Erythroblast (primary cell): ENCODE data around the gene RMI2.

Source experiments
- DNase-seq, 2 experiments: peaks; one replicate each; lab custom pipeline; 2025; lab: John Stamatoyannopoulos, UW
- GATA1 ChIP-seq: IDR thresholded peaks from 2 replicates; pipeline ENCODE4 v1.6.1; 2011; ENCODE audit warnings: low read depth, mild to moderate bottlenecking, control low read depth, low read length, moderate library complexity
- POLR2A ChIP-seq: IDR thresholded peaks from 2 replicates; pipeline ENCODE4 v1.6.1; 2011; ENCODE audit warnings: mild to moderate bottlenecking, low read length

The RMI2 gene

GRCh38 chr16:11383481-11384183 lies 38.4 kb downstream of the RMI2 start:
- no peak for TF ChIP-seq GATA1
- no peak for TF ChIP-seq POLR2A
- DNase-seq: no peak

DNA sequence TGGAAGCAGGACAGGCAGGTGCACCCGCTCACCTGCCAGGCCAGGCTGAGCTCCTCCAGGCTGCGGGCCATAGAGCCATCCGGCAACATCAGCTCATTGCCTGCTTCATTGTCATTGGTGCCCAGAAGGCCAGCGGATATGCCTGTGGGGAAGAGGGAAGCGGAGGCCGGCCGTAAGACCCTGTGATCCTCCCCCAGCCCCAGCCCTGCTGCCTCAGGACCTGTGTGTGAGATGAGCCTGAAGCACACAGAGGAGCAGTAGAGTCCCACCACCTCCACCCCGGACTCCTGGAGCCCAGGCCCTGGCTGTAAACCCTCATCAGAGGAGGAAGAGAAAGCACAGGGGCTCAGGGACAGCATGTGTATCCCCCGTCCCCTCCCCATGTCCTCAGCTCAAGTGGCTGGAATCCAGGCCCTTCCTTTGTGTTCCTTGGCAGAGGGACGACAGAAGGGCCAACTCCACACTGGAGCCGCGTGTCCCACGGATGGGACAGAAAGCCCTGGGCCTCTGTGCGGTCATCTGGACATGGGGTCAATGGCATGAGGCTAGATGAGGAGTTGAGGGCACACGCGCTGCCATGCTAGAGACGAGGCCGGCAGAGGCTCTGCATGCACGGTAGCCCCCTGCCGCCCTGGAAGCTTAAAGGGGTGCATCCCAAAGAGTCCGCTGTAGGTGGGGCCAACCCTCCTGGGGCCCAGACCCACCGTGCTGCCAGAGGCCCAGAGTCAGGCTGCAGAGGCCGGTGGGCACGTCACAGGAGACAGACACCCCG lies 39.1 kb downstream of the RMI2 start:
- DNase-seq: no peak
- TF ChIP-seq POLR2A (no peak), GATA1 (no peak)

- no peak for DNase-seq
- TF ChIP-seq GATA1 (no peak), POLR2A (no peak)
Measured at GRCh38 chr16:11384956-11385586, 39.8 kb downstream of the RMI2 start.

GRCh38 chr16:11386054-11386680 lies 40.9 kb downstream of the RMI2 start:
- TF ChIP-seq GATA1 (no peak), POLR2A (no peak)

DNA sequence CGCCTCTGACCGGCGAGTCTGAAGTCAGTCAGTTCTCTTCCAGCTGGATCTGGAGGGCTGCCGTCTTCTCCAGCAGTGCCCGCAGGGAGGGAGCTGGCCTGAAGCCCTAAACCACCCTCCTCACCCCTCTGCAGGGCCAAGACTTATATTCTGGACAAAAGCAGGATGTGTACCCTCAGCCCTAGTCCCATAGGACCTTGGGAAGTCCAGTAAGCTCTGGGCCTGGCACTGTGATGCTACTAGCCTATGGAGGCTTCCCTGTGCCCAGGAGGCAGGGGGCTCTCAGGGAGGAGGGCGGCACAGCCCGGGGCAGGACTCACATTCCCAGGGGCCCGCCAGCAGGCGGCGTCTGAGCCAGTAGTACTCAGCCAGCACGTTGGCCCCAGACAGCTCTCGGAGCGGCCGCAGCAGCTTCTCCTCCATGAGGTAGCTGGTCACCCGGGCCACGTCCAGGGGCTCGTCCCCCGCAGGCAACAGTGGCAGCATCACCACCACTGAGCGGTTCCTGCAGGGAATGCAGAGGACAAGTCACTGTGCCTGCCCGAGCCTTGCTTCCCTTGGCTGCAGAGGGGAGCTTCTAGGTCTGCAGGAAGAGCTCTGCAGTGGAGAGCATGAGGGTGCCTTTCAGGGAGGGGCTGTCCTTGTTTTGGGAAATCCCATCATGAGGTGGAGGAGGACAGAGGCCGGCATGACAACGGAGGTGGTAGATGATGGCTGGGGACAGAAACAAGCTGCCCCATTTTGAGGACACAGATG lies 41.7 kb downstream of the RMI2 start:
- TF ChIP-seq GATA1 (no peak), POLR2A (no peak)
- peak; percentile 32 to 40 for DNase-seq

More at GRCh38 chr16:11386054-11386680, 40.9 kb downstream of the RMI2 start:
- no peak for DNase-seq

GRCh38 chr16:11389083-11389482 lies 43.8 kb downstream of the RMI2 start:
- no peak for DNase-seq
- TF ChIP-seq GATA1 (no peak), POLR2A (no peak)

DNA sequence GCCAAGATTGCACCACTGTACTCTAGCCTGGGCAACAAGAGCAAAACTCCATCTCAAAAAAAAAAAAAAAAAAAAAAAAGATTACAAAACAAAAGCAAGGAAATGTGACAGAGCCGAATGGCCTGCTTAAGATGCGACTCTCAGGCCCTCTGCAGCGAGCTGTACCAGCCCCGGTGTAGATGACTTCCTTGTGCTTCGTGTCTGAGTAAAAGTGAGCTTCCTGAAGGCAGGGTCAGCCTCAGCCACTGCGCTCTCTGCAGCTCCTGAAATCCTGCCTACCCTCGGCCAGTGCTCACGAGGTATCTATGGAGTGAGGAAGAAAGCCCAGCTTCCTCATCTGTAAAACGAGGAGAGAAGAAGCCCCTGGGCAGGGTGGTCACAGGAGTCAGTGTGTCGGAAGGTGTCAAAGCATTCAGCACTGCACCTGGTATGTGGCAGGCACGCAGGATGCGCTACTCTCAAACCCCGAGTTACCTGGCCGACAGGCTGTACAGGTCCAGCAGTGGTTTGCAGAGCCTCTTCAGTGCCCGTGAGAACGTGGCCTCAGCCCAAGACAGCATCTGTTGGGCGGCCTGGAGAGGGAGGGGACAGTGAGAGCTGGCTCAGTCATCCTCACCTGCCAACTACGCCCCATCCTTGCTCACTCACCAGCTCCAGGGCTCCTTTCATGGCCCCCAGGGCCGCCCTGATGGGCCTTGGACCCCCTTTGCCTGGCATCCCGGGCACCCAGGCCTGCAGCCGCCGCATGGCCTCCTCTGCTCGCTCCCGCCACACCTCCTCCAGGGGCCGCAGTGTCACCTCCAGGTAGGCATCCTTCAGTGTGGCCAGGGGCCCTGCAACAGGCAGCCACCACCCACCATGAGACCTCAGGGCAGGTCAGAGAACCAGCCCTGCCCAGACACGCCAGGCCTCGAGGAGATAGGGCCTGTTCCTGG lies 44.6 kb downstream of the RMI2 start:
- no peak for TF ChIP-seq POLR2A
- TF ChIP-seq GATA1: no peak
- no peak for DNase-seq

DNA sequence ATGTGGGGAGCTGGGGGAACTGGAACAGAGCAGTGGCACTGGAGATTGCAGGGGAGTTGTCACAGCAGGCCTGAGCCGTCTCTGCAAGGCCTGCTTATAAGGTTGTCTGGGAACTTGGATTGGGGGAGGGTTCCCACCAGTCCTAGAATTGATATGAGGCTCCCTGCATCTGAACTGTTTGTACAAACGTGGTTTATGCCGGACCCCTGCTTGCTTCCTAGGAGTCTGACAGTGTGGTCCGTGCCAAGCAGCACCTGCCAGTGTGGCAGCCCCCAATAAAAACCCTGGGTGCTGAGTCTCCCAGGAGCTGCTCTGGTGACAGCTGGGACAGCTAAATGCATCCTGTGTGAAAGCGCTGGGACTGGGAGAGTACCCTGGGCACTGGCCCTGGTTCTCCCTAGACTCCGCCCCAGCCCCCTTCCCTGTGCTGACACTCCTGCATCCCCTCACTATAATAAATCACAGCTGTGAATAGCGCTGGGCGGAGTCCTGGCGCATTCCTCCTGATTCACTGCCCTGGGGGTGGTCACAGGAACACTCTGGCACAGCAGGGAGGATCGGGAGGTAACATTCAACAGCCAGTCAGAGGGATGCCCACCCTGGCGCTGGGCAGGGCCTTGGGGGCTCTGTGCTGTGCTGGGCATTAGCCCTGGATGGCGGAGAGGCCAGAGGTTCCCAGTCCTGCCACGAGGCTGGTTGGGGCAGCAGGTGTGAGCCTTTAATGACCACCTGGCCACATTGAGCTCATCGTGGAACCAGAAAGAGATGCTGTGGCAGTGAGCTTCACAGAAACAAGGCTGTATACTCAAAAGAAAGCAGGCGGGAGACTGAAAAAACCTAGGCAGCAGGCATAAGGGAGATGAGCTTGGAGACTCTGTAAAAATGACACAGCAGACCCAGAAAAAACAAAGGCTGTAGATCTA lies 45.6 kb downstream of the RMI2 start:
- TF ChIP-seq GATA1 (no peak), POLR2A (no peak)
- no peak for DNase-seq

DNA sequence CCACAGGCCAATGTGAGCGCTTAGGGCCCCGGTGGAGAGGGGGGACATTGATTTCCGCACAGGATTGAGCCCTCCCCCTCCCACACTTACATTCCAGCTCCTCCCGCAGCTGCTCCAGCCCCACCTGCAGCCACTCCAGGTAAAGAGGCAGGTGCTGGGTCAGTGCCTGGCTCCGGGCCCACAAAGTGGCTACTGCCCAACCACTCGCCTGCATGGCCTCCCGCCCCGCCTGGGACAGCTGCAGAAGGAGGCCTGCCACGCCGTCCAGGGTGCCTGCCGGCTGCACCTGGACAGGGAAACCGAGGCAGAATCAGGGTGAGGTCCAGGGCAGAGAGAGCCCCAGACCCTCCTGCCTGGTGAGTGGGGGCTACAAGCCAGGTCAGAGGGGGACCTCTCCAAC lies 46.3 kb downstream of the RMI2 start:
- TF ChIP-seq GATA1 (no peak), POLR2A (no peak)
- no peak for DNase-seq

DNA sequence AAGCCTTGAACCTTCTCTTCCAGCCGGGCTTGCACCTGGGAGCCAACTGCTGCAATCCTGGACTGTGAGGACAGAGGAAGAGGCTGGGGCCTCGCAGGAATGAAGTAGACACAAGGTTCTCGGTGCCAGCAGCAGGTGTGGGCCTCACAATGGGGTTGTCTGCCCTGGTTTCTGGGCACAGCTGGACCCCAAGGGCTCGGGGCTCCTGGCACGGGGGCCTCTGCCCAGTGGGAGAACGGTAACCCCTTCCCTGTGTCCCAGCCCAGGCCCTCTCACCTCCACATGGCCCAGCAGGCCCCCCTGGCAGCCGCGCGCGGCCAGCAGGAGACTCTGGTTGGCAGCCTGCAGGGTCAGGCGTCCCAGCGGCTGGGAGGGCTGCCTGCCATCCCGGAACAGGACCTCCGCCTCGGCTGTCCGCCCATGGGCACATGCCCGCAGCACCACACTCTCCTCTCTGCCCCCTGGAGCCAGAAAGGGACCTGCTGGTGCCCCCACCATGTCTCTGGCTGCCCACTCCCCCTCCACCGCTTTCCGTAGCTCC lies 46.9 kb downstream of the RMI2 start:
- no peak for TF ChIP-seq GATA1
- TF ChIP-seq POLR2A: no peak
- no peak for DNase-seq

GRCh38 chr16:11393366-11393765 lies 48.1 kb downstream of the RMI2 start:
- DNase-seq: no peak
- TF ChIP-seq GATA1: no peak
- TF ChIP-seq POLR2A: no peak
